ENCODE measurements around the gene SIL1.
"Not testable (repeated sequence)": the region's sequence is repeated elsewhere in the genome, so short reads cannot be mapped to it uniquely, and the experiment has no call there.

SIL1 gene

GRCh38 chr5:139197710-139198669, at the start of gene SIL1:
TSS of gene SIL1 (minus strand) at chr5:139198368. CDS start at chr5:139127843, 70,525 bp downstream.
- DNase-seq (ENCODE audit: low read depth in 2 of 2) = peak; percentile 96 to 98

GRCh38 chr5:139246394-139246793, 48.2 kb upstream of the SIL1 start:
- DNase-seq (ENCODE audit: low read depth in 2 of 2) = peak; percentile 34

GRCh38 chr5:139245637-139246339, 47.6 kb upstream of the SIL1 start:
- no peak for DNase-seq (ENCODE audit: low read depth in 2 of 2)

GRCh38 chr5:139243425-139243970, 45.3 kb upstream of the SIL1 start:
- no peak for DNase-seq (ENCODE audit: low read depth in 2 of 2)

- no peak for DNase-seq (ENCODE audit: low read depth in 2 of 2)
These were observed 43.0 kb upstream of the SIL1 start for GRCh38 chr5:139241139-139241538.

GRCh38 chr5:139236479-139236878, 38.3 kb upstream of the SIL1 start:
- DNase-seq (ENCODE audit: low read depth in 2 of 2) = no peak

- DNase-seq (ENCODE audit: low read depth in 2 of 2) = no peak
These were observed 34.1 kb upstream of the SIL1 start for GRCh38 chr5:139232147-139232724.

GRCh38 chr5:139228201-139228803, 30.1 kb upstream of the SIL1 start:
- no peak for DNase-seq (ENCODE audit: low read depth in 2 of 2)

- DNase-seq (ENCODE audit: low read depth in 2 of 2) = no peak
These were observed 28.0 kb upstream of the SIL1 start for GRCh38 chr5:139226131-139226530.

- no peak for DNase-seq (ENCODE audit: low read depth in 2 of 2)
These were observed 25.3 kb upstream of the SIL1 start for GRCh38 chr5:139223481-139223880.

GRCh38 chr5:139222346-139222745, 24.2 kb upstream of the SIL1 start:
- DNase-seq (ENCODE audit: low read depth in 2 of 2) = no peak

- not testable (repeated sequence) for DNase-seq (ENCODE audit: low read depth in 2 of 2)
These were observed 19.9 kb upstream of the SIL1 start for GRCh38 chr5:139218038-139218437.

GRCh38 chr5:139215107-139215975, 17.2 kb upstream of the SIL1 start:
- no peak for DNase-seq (ENCODE audit: low read depth in 2 of 2)

GRCh38 chr5:139214646-139215045, 16.5 kb upstream of the SIL1 start:
- no peak for DNase-seq (ENCODE audit: low read depth in 2 of 2)

GRCh38 chr5:139212906-139213305, 14.7 kb upstream of the SIL1 start:
- no peak for DNase-seq (ENCODE audit: low read depth in 2 of 2)

GRCh38 chr5:139212486-139212885, 14.3 kb upstream of the SIL1 start:
- DNase-seq (ENCODE audit: low read depth in 2 of 2) = no peak

- DNase-seq (ENCODE audit: low read depth in 2 of 2) = no peak
These were observed 12.4 kb upstream of the SIL1 start for GRCh38 chr5:139210585-139210984.

GRCh38 chr5:139207297-139208000, 9.3 kb upstream of the SIL1 start:
- no peak for DNase-seq (ENCODE audit: low read depth in 2 of 2)

- DNase-seq (ENCODE audit: low read depth in 2 of 2) = no peak
These were observed 7.4 kb upstream of the SIL1 start for GRCh38 chr5:139205586-139205985.

- DNase-seq (ENCODE audit: low read depth in 2 of 2) = no peak
These were observed 7.0 kb upstream of the SIL1 start for GRCh38 chr5:139205124-139205523.
